Erythroblast (primary cell): ENCODE results near the gene CYP4F22.

Experiments
- GATA1 ChIP-seq: IDR thresholded peaks from 2 replicates; pipeline ENCODE4 v1.6.1; 2011; ENCODE audit warnings: low read depth, mild to moderate bottlenecking, control low read depth, low read length, moderate library complexity
- POLR2A ChIP-seq: IDR thresholded peaks from 2 replicates; pipeline ENCODE4 v1.6.1; 2011; ENCODE audit warnings: mild to moderate bottlenecking, low read length

GRCh38 chr19:15536350-15536749, 28.0 kb downstream of the CYP4F22 start:
- TF ChIP-seq POLR2A (no peak), GATA1 (no peak)
